ENCODE measurements around the gene GASK1A. TPM values are rescaled to one million over a fixed set of nuclear protein-coding genes. Genes with fewer than 3 reads are reported as not detected.

Gene GASK1A
- total RNA-seq, 1 experiment from 2014 or later, result not detected

Other genes with a start within 250 kb of the GASK1A start
- 0.02 TPM in 1 of 2 replicates, not detected in the other for gene CCDC13, start 206.1 kb upstream of the GASK1A start, total RNA-seq (2014; rRNA removed; shearing (Covaris generic))
- 249 and 254 TPM in 2 replicates for gene HIGD1A, start 174.8 kb upstream of the GASK1A start, total RNA-seq (2014; rRNA removed; shearing (Covaris generic))
- not detected in 2 replicates for gene ACKR2, start 169.9 kb upstream of the GASK1A start, total RNA-seq (2014; rRNA removed; shearing (Covaris generic))
- not detected in 2 replicates for gene CYP8B1, start 103.4 kb upstream of the GASK1A start, total RNA-seq (2014; rRNA removed; shearing (Covaris generic))
- not detected in 2 replicates for gene ZNF662, start 73.2 kb upstream of the GASK1A start, total RNA-seq (2014; rRNA removed; shearing (Covaris generic))
- gene POMGNT2, start 126.8 kb downstream of the GASK1A start, total RNA-seq (2014; rRNA removed; shearing (Covaris generic)), result 20.2 and 25.7 TPM in 2 replicates

Data from A172 (cell line).